Activated CD4-positive, alpha-beta T cell treated with anti-CD3 and anti-CD28 coated beads, Interleukin-2, amount 10 ng/mL, durations not matched to agents 24 days and 14 days (primary cell): ENCODE measurements around the gene GRK7. TPM values are rescaled to one million over a fixed set of nuclear protein-coding genes. Genes with fewer than 3 reads are reported as not detected.
A peak's percentile ranks its signal among the peaks of the same experiment; 100 is the strongest.
"Not testable (repeated sequence)": the region's sequence is repeated elsewhere in the genome, so short reads cannot be mapped to it uniquely, and the experiment has no call there.

Experiments
- DNase-seq: peaks from one replicate; pipeline ENCODE4 v3.0.0; 2022
- H3K27ac Mint-ChIP-seq: one replicate; pipeline ENCODE4 v1.8.0; 2022; ENCODE audit warnings: mild to moderate bottlenecking, mixed read lengths
- H3K27me3 Mint-ChIP-seq: one replicate; pipeline ENCODE4 v1.8.0; 2022; ENCODE audit warnings: mixed read lengths
- H3K36me3 Mint-ChIP-seq: one replicate; pipeline ENCODE4 v1.8.0; 2022; ENCODE audit warnings: low read depth, mild to moderate bottlenecking, mixed read lengths
- H3K4me1 Mint-ChIP-seq: one replicate; pipeline ENCODE4 v1.8.0; 2021; ENCODE audit warnings: mixed read lengths
- H3K4me3 Mint-ChIP-seq: one replicate; pipeline ENCODE4 v1.8.0; 2022; ENCODE audit warnings: mild to moderate bottlenecking, moderate library complexity, mixed read lengths
- H3K9me3 Mint-ChIP-seq: one replicate; pipeline ENCODE4 v1.8.0; 2021; ENCODE audit warnings: mixed read lengths
- intact Hi-C: fragments of 100-400 bp; cut with micrococcal nuclease; formaldehyde crosslinking; loops from one replicate; pipeline ENCODE4 v1.15.1; 2023
- total RNA-seq: library from RNA; stranded (reverse); gene quantifications from 2 replicates; pipeline ENCODE4 v1.2.3, GENCODE V29; 2022

Gene GRK7
- total RNA-seq, 1 donor from 2014 or later, result not detected

GRCh38 chr3:141793476-141794260 is 30.5 kb downstream of the GRK7 start:
- intact Hi-C loops, result no loop called here
- DNase-seq, result no peak
- Mint-ChIP-seq H3K9me3 (no peaks in the 10 kb centered on the region), H3K4me3 (no peak overlapping the region), H3K27ac (no peak overlapping the region), H3K36me3 (no peaks in the 10 kb centered on the region), H3K4me1 (peaks cover 41% of the 10 kb centered on the region), H3K27me3 (no peaks in the 10 kb centered on the region)

- peak overlapping the region; percentile 52 for H3K27ac Mint-ChIP-seq
These were observed 32.1 kb downstream of the GRK7 start for GRCh38 chr3:141795276-141795675.

GRCh38 chr3:141795741-141796080 is 32.5 kb downstream of the GRK7 start:
- H3K9me3 Mint-ChIP-seq, result no peaks in the 10 kb centered on the region
- H3K36me3 Mint-ChIP-seq, result no peaks in the 10 kb centered on the region
- peaks cover 44% of the 10 kb centered on the region for H3K4me1 Mint-ChIP-seq
- H3K27me3 Mint-ChIP-seq, result no peaks in the 10 kb centered on the region
- H3K27ac Mint-ChIP-seq, result peak overlapping the region; percentile 52
- no peak for DNase-seq
- intact Hi-C loops, result loop anchor here (1.0 to 5.0 kb wide), 7 partner anchors 57 to 652 kb away; partner anchors contain the start of genes RASA2, RNF7, TFDP2 and XRN1
- H3K4me3 Mint-ChIP-seq, result no peak overlapping the region

More at GRCh38 chr3:141795276-141795675, 32.1 kb downstream of the GRK7 start:
- H3K9me3 Mint-ChIP-seq, result no peaks in the 10 kb centered on the region
- peaks cover 44% of the 10 kb centered on the region for H3K4me1 Mint-ChIP-seq
- H3K4me3 Mint-ChIP-seq, result peak overlapping the region; percentile 9
- no peaks in the 10 kb centered on the region for H3K36me3 Mint-ChIP-seq
- intact Hi-C loops, result loop anchor here (5.0 kb wide), 3 partner anchors 97 to 652 kb away; partner anchors contain the start of genes TFDP2 and XRN1
- H3K27me3 Mint-ChIP-seq, result no peaks in the 10 kb centered on the region
- no peak for DNase-seq

GRCh38 chr3:141796081-141796888 is 33.1 kb downstream of the GRK7 start:
- Mint-ChIP-seq H3K9me3 (no peaks in the 10 kb centered on the region), H3K27me3 (no peaks in the 10 kb centered on the region), H3K27ac (peak overlapping the region; percentile 100), H3K4me1 (peaks cover 44% of the 10 kb centered on the region), H3K36me3 (no peaks in the 10 kb centered on the region), H3K4me3 (peak overlapping the region; percentile 84)
- intact Hi-C loops, result loop anchor here (1.0 to 5.0 kb wide), 7 partner anchors 58 to 651 kb away; partner anchors contain the start of genes RASA2, RNF7, TFDP2 and XRN1
- DNase-seq, result peak; percentile 92

GRCh38 chr3:141796889-141797781 is 33.9 kb downstream of the GRK7 start:
- H3K27me3 Mint-ChIP-seq, result peaks cover 2% of the 10 kb centered on the region

GRCh38 chr3:141797819-141798447 is 34.7 kb downstream of the GRK7 start:
- H3K27me3 Mint-ChIP-seq, result peaks cover 4% of the 10 kb centered on the region
- peak overlapping the region; percentile 100 for H3K27ac Mint-ChIP-seq
- H3K4me1 Mint-ChIP-seq, result peaks cover 44% of the 10 kb centered on the region
- peak; percentile 62 for DNase-seq
- H3K4me3 Mint-ChIP-seq, result peak overlapping the region; percentile 84
- intact Hi-C loops, result loop anchor here (5.0 kb wide), 3 partner anchors 94 to 649 kb away; partner anchors contain the start of genes TFDP2 and XRN1
- H3K9me3 Mint-ChIP-seq, result no peaks in the 10 kb centered on the region
- H3K36me3 Mint-ChIP-seq, result no peaks in the 10 kb centered on the region

More at GRCh38 chr3:141796889-141797781, 33.9 kb downstream of the GRK7 start:
- peak overlapping the region; percentile 84 for H3K4me3 Mint-ChIP-seq
- H3K9me3 Mint-ChIP-seq, result no peaks in the 10 kb centered on the region
- DNase-seq, result peak; percentile 84
- intact Hi-C loops, result loop anchor here (1.0 to 5.0 kb wide), 7 partner anchors 59 to 650 kb away; partner anchors contain the start of genes RASA2, RNF7, TFDP2 and XRN1
- no peaks in the 10 kb centered on the region for H3K36me3 Mint-ChIP-seq
- peaks cover 44% of the 10 kb centered on the region for H3K4me1 Mint-ChIP-seq
- peak overlapping the region; percentile 100 for H3K27ac Mint-ChIP-seq

GRCh38 chr3:141798448-141798845 is 35.2 kb downstream of the GRK7 start:
- intact Hi-C loops, result loop anchor here (5.0 kb wide), 3 partner anchors 94 to 649 kb away; partner anchors contain the start of genes TFDP2 and XRN1
- H3K4me3 Mint-ChIP-seq, result peak overlapping the region; percentile 84
- H3K27ac Mint-ChIP-seq, result no peak overlapping the region
- no peaks in the 10 kb centered on the region for H3K36me3 Mint-ChIP-seq
- no peak for DNase-seq
- H3K4me1 Mint-ChIP-seq, result peaks cover 42% of the 10 kb centered on the region
- no peaks in the 10 kb centered on the region for H3K9me3 Mint-ChIP-seq
- peaks cover 4% of the 10 kb centered on the region for H3K27me3 Mint-ChIP-seq

- H3K27me3 Mint-ChIP-seq, result peaks cover 4% of the 10 kb centered on the region
- intact Hi-C loops, result no loop called here
- H3K27ac Mint-ChIP-seq, result no peak overlapping the region
- no peak for DNase-seq
- H3K4me3 Mint-ChIP-seq, result no peak overlapping the region
- no peaks in the 10 kb centered on the region for H3K9me3 Mint-ChIP-seq
- peaks cover 9% of the 10 kb centered on the region for H3K4me1 Mint-ChIP-seq
- H3K36me3 Mint-ChIP-seq, result no peaks in the 10 kb centered on the region
These were observed 39.3 kb downstream of the GRK7 start for GRCh38 chr3:141802316-141803077.

- H3K4me3 Mint-ChIP-seq, H3K4me1 Mint-ChIP-seq, H3K9me3 Mint-ChIP-seq, DNase-seq, H3K27ac Mint-ChIP-seq, H3K27me3 Mint-ChIP-seq, H3K36me3 Mint-ChIP-seq, intact Hi-C loops: not testable (repeated sequence)
These were observed 40.3 kb downstream of the GRK7 start for GRCh38 chr3:141803538-141803937.

GRCh38 chr3:141804447-141804777 is 41.2 kb downstream of the GRK7 start:
- Mint-ChIP-seq H3K9me3 (no peaks in the 10 kb centered on the region), H3K4me3 (no peak overlapping the region), H3K27me3 (peaks cover 4% of the 10 kb centered on the region), H3K36me3 (no peaks in the 10 kb centered on the region), H3K27ac (no peak overlapping the region), H3K4me1 (no peaks in the 10 kb centered on the region)
- intact Hi-C loops, result no loop called here
- DNase-seq, result no peak

GRCh38 chr3:141804778-141805639 is 41.8 kb downstream of the GRK7 start:
- peaks cover 4% of the 10 kb centered on the region for H3K27me3 Mint-ChIP-seq
- intact Hi-C loops, result no loop called here
- H3K27ac Mint-ChIP-seq, result no peak overlapping the region
- no peaks in the 10 kb centered on the region for H3K36me3 Mint-ChIP-seq
- no peaks in the 10 kb centered on the region for H3K9me3 Mint-ChIP-seq
- H3K4me1 Mint-ChIP-seq, result no peaks in the 10 kb centered on the region
- no peak overlapping the region for H3K4me3 Mint-ChIP-seq
- DNase-seq, result no peak
